Brain microvascular endothelial cell (primary cell): Measurements from ENCODE around the gene NELL2.

Experiments
- DNase-seq: peaks from one replicate; pipeline ENCODE4 v3.0.0-alpha.2; 2020
- H3K27ac ChIP-seq: fragments of 250-450 bp; sonication (Bioruptor Pico); 2 replicates; pipeline ENCODE4 v1.5.1; 2020; ENCODE audit warnings: mild to moderate bottlenecking, moderate library complexity
- H3K27me3 ChIP-seq: fragments of 250-450 bp; sonication (Bioruptor Pico); replicated peaks from 2 replicates; pipeline ENCODE4 v1.5.1; 2020; ENCODE audit warnings: mild to moderate bottlenecking
- H3K36me3 ChIP-seq: fragments of 250-450 bp; sonication (Bioruptor Pico); replicated peaks from 2 replicates; pipeline ENCODE4 v1.5.1; 2020; ENCODE audit warnings: mild to moderate bottlenecking
- H3K4me3 ChIP-seq: 2 replicates; pipeline ENCODE4 v1.5.1; 2011; ENCODE audit warnings: low read depth, mild to moderate bottlenecking, control low read depth, low read length, moderate library complexity
- CTCF ChIP-seq: IDR thresholded peaks from 2 replicates; pipeline ENCODE4 v1.5.1; 2011; ENCODE audit warnings: low read depth, mild to moderate bottlenecking, moderate library complexity, low read length, control low read depth, inconsistent platforms; ENCODE audit errors: missing control alignments
- in situ Hi-C: cut with HindIII; loops from 2 replicates; pipeline ENCODE4 v1.10.0; 2017; ENCODE audit warnings: low sequenced_read_pairs, low pct_ligation_motif_present

NELL2 gene

GRCh38 chr12:44551631-44552030 lies 324.5 kb downstream of the NELL2 start:
- DNase-seq: no peak
- in situ Hi-C loops: no loop called here
- Histone ChIP-seq H3K27ac (no peak overlapping the region), H3K36me3 (no peaks in the 10 kb centered on the region), H3K4me3 (no peak overlapping the region), H3K27me3 (no peaks in the 10 kb centered on the region)
- no peak for TF ChIP-seq CTCF

- Histone ChIP-seq H3K36me3 (no peaks in the 10 kb centered on the region), H3K4me3 (no peak overlapping the region), H3K27ac (no peak overlapping the region), H3K27me3 (no peaks in the 10 kb centered on the region)
- in situ Hi-C loops: no loop called here
- no peak for DNase-seq
- TF ChIP-seq CTCF: no peak
These were observed 325.7 kb downstream of the NELL2 start for GRCh38 chr12:44550377-44550776.

GRCh38 chr12:44546060-44546459 lies 330.1 kb downstream of the NELL2 start:
- H3K27me3 ChIP-seq: no peaks in the 10 kb centered on the region
- no peak overlapping the region for H3K27ac ChIP-seq
- no peaks in the 10 kb centered on the region for H3K36me3 ChIP-seq
- no peak overlapping the region for H3K4me3 ChIP-seq
- TF ChIP-seq CTCF: no peak
- DNase-seq: no peak
- in situ Hi-C loops: no loop called here

GRCh38 chr12:44544018-44544417 lies 332.1 kb downstream of the NELL2 start:
- H3K27me3 ChIP-seq: no peaks in the 10 kb centered on the region
- no peak overlapping the region for H3K4me3 ChIP-seq
- in situ Hi-C loops: no loop called here
- no peak for DNase-seq
- no peak for TF ChIP-seq CTCF
- no peak overlapping the region for H3K27ac ChIP-seq
- H3K36me3 ChIP-seq: no peaks in the 10 kb centered on the region

GRCh38 chr12:44542716-44543115 lies 333.4 kb downstream of the NELL2 start:
- in situ Hi-C loops: no loop called here
- TF ChIP-seq CTCF: no peak
- Histone ChIP-seq H3K27me3 (no peaks in the 10 kb centered on the region), H3K4me3 (no peak overlapping the region), H3K36me3 (no peaks in the 10 kb centered on the region), H3K27ac (no peak overlapping the region)
- DNase-seq: no peak

- no peak for DNase-seq
- TF ChIP-seq CTCF: no peak
- in situ Hi-C loops: no loop called here
- Histone ChIP-seq H3K27me3 (no peaks in the 10 kb centered on the region), H3K4me3 (no peak overlapping the region), H3K27ac (no peak overlapping the region), H3K36me3 (no peaks in the 10 kb centered on the region)
These were observed 338.8 kb downstream of the NELL2 start for GRCh38 chr12:44537354-44537753.
